Endodermal cell (in vitro differentiated cells): ENCODE measurements around the gene OPCML. TPM values are rescaled to one million over a fixed set of nuclear protein-coding genes. Genes with fewer than 3 reads are reported as not detected.

Experiments
- DNase-seq: peaks from one replicate; pipeline ENCODE4 v3.0.0-alpha.2; 2017
- H3K27ac ChIP-seq: 2 replicates; pipeline ENCODE4 v1.5.1; 2013; ENCODE audit warnings: mild to moderate bottlenecking, low read depth, low read length, moderate library complexity
- H3K27me3 ChIP-seq: 2 replicates; pipeline ENCODE4 v1.6.1; 2013; ENCODE audit warnings: mild to moderate bottlenecking, low read length, moderate library complexity; ENCODE audit not compliant: insufficient read depth, control insufficient read depth, poor library complexity, severe bottlenecking
- H3K36me3 ChIP-seq: 2 replicates; pipeline ENCODE4 v1.7.0; 2013; ENCODE audit warnings: mild to moderate bottlenecking, low read length, moderate library complexity; ENCODE audit not compliant: control insufficient read depth, insufficient read depth
- H3K4me1 ChIP-seq: one replicate; pipeline ENCODE4 v1.7.0; 2013; ENCODE audit warnings: low read length; ENCODE audit not compliant: control insufficient read depth, insufficient read depth
- H3K4me3 ChIP-seq: 2 replicates; pipeline ENCODE4 v1.5.1; 2013; ENCODE audit warnings: mild to moderate bottlenecking, low read length, moderate library complexity
- H3K9ac ChIP-seq: 2 replicates; pipeline ENCODE4 v1.6.1; 2013; ENCODE audit warnings: mild to moderate bottlenecking, low read length, moderate library complexity; ENCODE audit not compliant: poor library complexity, severe bottlenecking; ENCODE audit errors: extremely low read depth
- H3K9me3 ChIP-seq: 2 replicates; pipeline ENCODE4 v1.6.1; 2013; ENCODE audit warnings: mild to moderate bottlenecking, low read length, moderate library complexity; ENCODE audit not compliant: control insufficient read depth
- H3K27ac Mint-ChIP-seq: 2 replicates; pipeline ENCODE4 v1.8.0; 2020; ENCODE audit warnings: mixed read lengths
- H3K27me3 Mint-ChIP-seq: 2 replicates; pipeline ENCODE4 v1.8.0; 2021; ENCODE audit warnings: mild to moderate bottlenecking, mixed read lengths; ENCODE audit not compliant: insufficient read depth
- H3K36me3 Mint-ChIP-seq: 2 replicates; pipeline ENCODE4 v1.8.0; 2020; ENCODE audit warnings: low read depth, mixed read lengths
- H3K4me1 Mint-ChIP-seq: 2 replicates; pipeline ENCODE4 v1.8.0; 2020; ENCODE audit warnings: mixed read lengths
- H3K4me3 Mint-ChIP-seq: 2 replicates; pipeline ENCODE4 v1.8.0; 2020; ENCODE audit warnings: mild to moderate bottlenecking, moderate library complexity, mixed read lengths
- H3K9me3 Mint-ChIP-seq: 2 replicates; pipeline ENCODE4 v1.8.0; 2020; ENCODE audit warnings: mild to moderate bottlenecking, mixed read lengths
- CTCF ChIP-seq: fragments of 200-600 bp; sonication (generic); conservative IDR thresholded peaks from 2 replicates; pipeline ENCODE4 v1.5.0; 2021; ENCODE audit warnings: antibody characterized with exemption, mild to moderate bottlenecking
- WGBS, 2 experiments: methylation state at CpG; one replicate each; pipeline versions ENCODE4 v1.1.5 to v1.1.7; 2013; ENCODE audit warnings: missing lambda C conversion rate in 2 of 2, mixed read lengths in 1 of 2; ENCODE audit not compliant: insufficient coverage in 1 of 2, insufficient read length in 1 of 2; 5-methylcytosine and 5-hydroxymethylcytosine counted together
- total RNA-seq, 2 donors: library from RNA; stranded (reverse); fragmentation: NEBNext Ultra II Directional in 1 of 2; extraction: Animal tissue kit (Norgen Biotek cat#: 25700) in 1 of 2; gene quantifications; 2 replicates in 1 of 2; 3 replicates in 1 of 2; pipeline ENCODE4 v1.2.1, GENCODE V29; 2021

The OPCML gene
- total RNA-seq, 2 donors from 2014 or later, result 0.49 to 0.86 TPM

GRCh38 chr11:133123366-133123765 is 408.9 kb downstream of the OPCML start:
- Mint-ChIP-seq H3K9me3 (no peaks in the 10 kb centered on the region), H3K36me3 (no peaks in the 10 kb centered on the region), H3K27ac (no peak overlapping the region), H3K4me3 (no peak overlapping the region), H3K4me1 (peaks cover 5% of the 10 kb centered on the region), H3K27me3 (peaks cover 12% of the 10 kb centered on the region)
- Histone ChIP-seq H3K4me1 (peaks cover 2% of the 10 kb centered on the region), H3K27ac (no peak overlapping the region), H3K9me3 (no peaks in the 10 kb centered on the region), H3K27me3 (no peaks in the 10 kb centered on the region), H3K36me3 (no peaks in the 10 kb centered on the region), H3K4me3 (no peak overlapping the region), H3K9ac (no peak overlapping the region)
- 78 to 86% methylated on average over 3 to 5 of the region's 7 CpGs for WGBS, 2 experiments
- DNase-seq, result no peak
- TF ChIP-seq CTCF, result no peak

GRCh38 chr11:133122256-133122655 is 410.0 kb downstream of the OPCML start:
- no peak overlapping the region for H3K9ac ChIP-seq
- no peaks in the 10 kb centered on the region for H3K9me3 Mint-ChIP-seq
- no peaks in the 10 kb centered on the region for H3K9me3 ChIP-seq
- peaks cover 12% of the 10 kb centered on the region for H3K27me3 Mint-ChIP-seq
- TF ChIP-seq CTCF, result no peak
- H3K36me3 Mint-ChIP-seq, result no peaks in the 10 kb centered on the region
- peaks cover 2% of the 10 kb centered on the region for H3K4me1 ChIP-seq
- no peaks in the 10 kb centered on the region for H3K36me3 ChIP-seq
- peaks cover 5% of the 10 kb centered on the region for H3K4me1 Mint-ChIP-seq
- no peaks in the 10 kb centered on the region for H3K27me3 ChIP-seq
- no peak for DNase-seq
- WGBS, 2 experiments, result 40 to 90% methylated on average over 1 to 3 of the region's 3 CpGs
- no peak overlapping the region for H3K27ac Mint-ChIP-seq
- H3K27ac ChIP-seq, result no peak overlapping the region
- H3K4me3 Mint-ChIP-seq, result no peak overlapping the region
- no peak overlapping the region for H3K4me3 ChIP-seq

- Histone ChIP-seq H3K9me3 (no peaks in the 10 kb centered on the region), H3K27ac (no peak overlapping the region), H3K36me3 (no peaks in the 10 kb centered on the region), H3K9ac (no peak overlapping the region), H3K4me1 (peaks cover 2% of the 10 kb centered on the region), H3K4me3 (no peak overlapping the region), H3K27me3 (no peaks in the 10 kb centered on the region)
- no peaks in the 10 kb centered on the region for H3K36me3 Mint-ChIP-seq
- WGBS, 2 experiments, result 77 to 96% methylated on average over 3 to 7 of the region's 7 CpGs
- H3K4me1 Mint-ChIP-seq, result peaks cover 5% of the 10 kb centered on the region
- no peaks in the 10 kb centered on the region for H3K9me3 Mint-ChIP-seq
- no peak for DNase-seq
- no peak overlapping the region for H3K27ac Mint-ChIP-seq
- H3K27me3 Mint-ChIP-seq, result peaks cover under 1% of the 10 kb centered on the region
- no peak overlapping the region for H3K4me3 Mint-ChIP-seq
- no peak for TF ChIP-seq CTCF
Observed at GRCh38 chr11:133118563-133119268, 413.6 kb downstream of the OPCML start.
